Tibial nerve (tissue), 4 donors: ENCODE measurements around the gene AHCTF1. TPM values are rescaled to one million over a fixed set of nuclear protein-coding genes. Genes with fewer than 3 reads are reported as not detected.

Source experiments
- DNase-seq, 2 donors: peaks; one replicate each; pipeline ENCODE4 v3.0.0-alpha.2; 2019; ENCODE audit warnings: low spot score in 2 of 2
- H3K27ac ChIP-seq, 4 donors: fragments of 200-600 bp; sonication (generic) in 3 of 4; one replicate each; pipeline ENCODE4 v1.5.1; 2017 to 2019; ENCODE audit warnings: mild to moderate bottlenecking in 1 of 4
- H3K27me3 ChIP-seq, 2 donors: fragments of 200-600 bp; sonication (generic) in 1 of 2; one replicate each; pipeline versions ENCODE4 v1.5.1 to v1.6.0; 2017 to 2019
- H3K36me3 ChIP-seq, 3 donors: fragments of 200-600 bp; sonication (generic); one replicate each; pipeline ENCODE4 v1.5.1; 2018 to 2019
- H3K4me1 ChIP-seq, 4 donors: fragments of 200-600 bp; sonication (generic) in 3 of 4; one replicate each; pipeline ENCODE4 v1.5.1; 2017 to 2019
- H3K4me3 ChIP-seq, 4 donors: fragments of 200-600 bp; sonication (generic) in 3 of 4; one replicate each; pipeline ENCODE4 v1.5.1; 2017 to 2019; ENCODE audit warnings: mild to moderate bottlenecking in 1 of 4, moderate library complexity in 1 of 4
- H3K9me3 ChIP-seq, 4 donors: fragments of 200-600 bp; sonication (generic) in 3 of 4; one replicate each; pipeline ENCODE4 v1.5.1; 2017 to 2019
- CTCF ChIP-seq, 5 experiments: fragments of 200-600 bp in 3 of 5; fragments of 450-650 bp in 2 of 5; sonication (generic) in 3 of 5; IDR thresholded peaks; one replicate each; pipeline ENCODE4 v1.5.1; 2016 to 2019; ENCODE audit warnings: antibody characterized with exemption in 5 of 5, mild to moderate bottlenecking in 3 of 5, moderate library complexity in 2 of 5
- EP300 ChIP-seq, 2 donors: sonication (generic); formaldehyde crosslinking; IDR thresholded peaks; one replicate each; pipeline ENCODE4 v1.6.1; 2017; ENCODE audit warnings: antibody characterized with exemption in 2 of 2, mild to moderate bottlenecking in 1 of 2
- POLR2A ChIP-seq, 2 donors: fragments of 450-650 bp; IDR thresholded peaks; one replicate each; pipeline ENCODE4 v1.6.1; 2017; ENCODE audit warnings: antibody characterized with exemption in 2 of 2, mild to moderate bottlenecking in 2 of 2, moderate library complexity in 2 of 2
- WGBS, 2 donors: methylation state at CpG; one replicate each; pipeline ENCODE4 v1.1.5; 2018; 5-methylcytosine and 5-hydroxymethylcytosine counted together
- total RNA-seq, 4 donors: library from RNA; depleted of rRNA; stranded (reverse); fragments of >200 nt; gene quantifications; one replicate each; pipeline ENCODE4 v1.1.0, GENCODE V29; 2016

Gene AHCTF1
- total RNA-seq, 4 donors from 2014 or later = 41.2 to 67.1 (median 45.6) TPM

GRCh38 chr1:246800356-246800755, 131.4 kb downstream of the AHCTF1 start:
- peaks cover 0 to 7% of the 10 kb centered on the region in 2 donors for H3K27me3 ChIP-seq
- no peak overlapping the region for H3K4me3 ChIP-seq
- H3K9me3 ChIP-seq = peaks cover 0 to 11% (median 0%) of the 10 kb centered on the region in 4 donors
- H3K36me3 ChIP-seq = no peaks in the 10 kb centered on the region
- no peaks in the 10 kb centered on the region for H3K4me1 ChIP-seq
- 71 to 83% methylated on average over 3 of the region's 3 CpGs for WGBS, 2 donors
- no peak for DNase-seq
- H3K27ac ChIP-seq = no peak overlapping the region
- TF ChIP-seq CTCF (IDR thresholded peaks at IDR 0.05) = no peak
- no peak for TF ChIP-seq POLR2A (IDR thresholded peaks at IDR 0.05)
- TF ChIP-seq EP300 (IDR thresholded peaks at IDR 0.05) = no peak

GRCh38 chr1:246798606-246799496, 132.9 kb downstream of the AHCTF1 start:
- H3K4me1 ChIP-seq = peaks cover 0 to 8% (median 0%) of the 10 kb centered on the region in 4 donors
- peaks cover 0 to 11% (median 0%) of the 10 kb centered on the region in 4 donors for H3K9me3 ChIP-seq
- H3K4me3 ChIP-seq = no peak overlapping the region
- DNase-seq = no peak
- H3K27me3 ChIP-seq = peaks cover 0 to 20% of the 10 kb centered on the region in 2 donors
- no peaks in the 10 kb centered on the region for H3K36me3 ChIP-seq
- no peak overlapping the region for H3K27ac ChIP-seq
- 61 to 66% methylated on average over 20 to 22 of the region's 22 CpGs for WGBS, 2 donors
- TF ChIP-seq POLR2A (IDR thresholded peaks at IDR 0.05) (no peak), CTCF (IDR thresholded peaks at IDR 0.05) (no peak), EP300 (IDR thresholded peaks at IDR 0.05) (no peak)

GRCh38 chr1:246798107-246798506, 133.6 kb downstream of the AHCTF1 start:
- DNase-seq = no peak
- H3K4me3 ChIP-seq = no peak overlapping the region
- no peak overlapping the region for H3K27ac ChIP-seq
- H3K36me3 ChIP-seq = no peaks in the 10 kb centered on the region
- peaks cover 0 to 8% (median 0%) of the 10 kb centered on the region in 4 donors for H3K4me1 ChIP-seq
- WGBS, 2 donors = 69 to 74% methylated on average over 4 of the region's 4 CpGs
- H3K27me3 ChIP-seq = peaks cover 0 to 20% of the 10 kb centered on the region in 2 donors
- TF ChIP-seq CTCF (IDR thresholded peaks at IDR 0.05) (no peak), EP300 (IDR thresholded peaks at IDR 0.05) (no peak), POLR2A (IDR thresholded peaks at IDR 0.05) (no peak)
- H3K9me3 ChIP-seq = peaks cover 0 to 6% (median 0%) of the 10 kb centered on the region in 4 donors

- Histone ChIP-seq H3K4me3 (no peak overlapping the region), H3K9me3 (peaks cover 0 to under 1% (median 0%) of the 10 kb centered on the region in 4 donors), H3K27me3 (peaks cover 0 to 20% of the 10 kb centered on the region in 2 donors), H3K27ac (no peak overlapping the region), H3K36me3 (no peaks in the 10 kb centered on the region), H3K4me1 (peaks cover 0 to 8% (median 0%) of the 10 kb centered on the region in 4 donors)
- TF ChIP-seq POLR2A (IDR thresholded peaks at IDR 0.05) = no peak
- WGBS, 2 donors = 85 to 88% methylated on average over 11 of the region's 11 CpGs
- DNase-seq = no peak
Observed at GRCh38 chr1:246797597-246797996, 134.2 kb downstream of the AHCTF1 start.

- 74 to 86% methylated on average over 8 of the region's 8 CpGs for WGBS, 2 donors
- peaks cover 0 to 8% (median 0%) of the 10 kb centered on the region in 4 donors for H3K4me1 ChIP-seq
- no peaks in the 10 kb centered on the region for H3K36me3 ChIP-seq
- peaks cover 0 to 20% of the 10 kb centered on the region in 2 donors for H3K27me3 ChIP-seq
- DNase-seq = no peak
- no peaks in the 10 kb centered on the region for H3K9me3 ChIP-seq
- H3K27ac ChIP-seq = no peak overlapping the region
- H3K4me3 ChIP-seq = no peak overlapping the region
- TF ChIP-seq POLR2A (IDR thresholded peaks at IDR 0.05) (no peak), CTCF (IDR thresholded peaks at IDR 0.05) (no peak), EP300 (IDR thresholded peaks at IDR 0.05) (no peak)
Observed at GRCh38 chr1:246797157-246797556, 134.6 kb downstream of the AHCTF1 start.
